GM21528 (cell line): ENCODE results near the gene UBE3C.

ENCODE experiments used
- ATAC-seq: cut with Tn5 transposase; IDR thresholded peaks from one replicate; pipeline ENCODE4 v1.9.1; 2021; ENCODE audit warnings: mild to moderate bottlenecking, moderate library complexity; ENCODE audit not compliant: unreplicated experiment, low FRiP score

Gene UBE3C

DNA sequence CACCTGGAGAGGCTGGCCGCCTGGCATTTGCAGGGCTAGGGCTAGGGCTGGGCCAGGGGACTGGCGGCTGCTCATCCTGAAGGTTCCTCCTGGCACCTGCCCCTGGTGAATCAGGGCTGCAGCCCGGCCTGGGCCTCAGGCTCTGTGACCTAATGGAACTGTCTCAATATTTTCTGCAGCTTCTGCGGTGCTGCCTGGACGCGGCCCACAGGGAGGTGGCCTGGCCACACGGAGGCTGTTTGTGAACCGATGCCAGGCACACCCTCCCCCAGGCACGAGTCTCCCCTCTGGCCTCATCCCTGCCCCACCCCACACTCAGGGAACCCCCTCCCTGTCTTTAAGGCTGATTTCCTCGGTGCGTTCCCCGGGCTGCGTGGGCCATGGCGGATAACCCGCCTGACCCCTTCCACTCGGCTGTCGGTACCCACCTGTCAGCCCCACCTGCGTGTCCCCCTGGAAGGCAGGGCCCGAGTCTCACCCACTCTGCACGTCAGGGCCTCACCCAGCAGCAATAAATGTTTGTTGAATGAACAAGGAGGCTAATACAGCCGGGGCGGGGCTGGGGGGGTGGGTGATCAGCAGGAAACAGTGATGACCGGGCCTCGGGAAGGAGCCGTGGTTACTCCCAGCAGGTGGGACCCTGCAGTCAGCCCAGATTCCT is 143.5 kb downstream of the UBE3C start:
- ATAC-seq = no peak

DNA sequence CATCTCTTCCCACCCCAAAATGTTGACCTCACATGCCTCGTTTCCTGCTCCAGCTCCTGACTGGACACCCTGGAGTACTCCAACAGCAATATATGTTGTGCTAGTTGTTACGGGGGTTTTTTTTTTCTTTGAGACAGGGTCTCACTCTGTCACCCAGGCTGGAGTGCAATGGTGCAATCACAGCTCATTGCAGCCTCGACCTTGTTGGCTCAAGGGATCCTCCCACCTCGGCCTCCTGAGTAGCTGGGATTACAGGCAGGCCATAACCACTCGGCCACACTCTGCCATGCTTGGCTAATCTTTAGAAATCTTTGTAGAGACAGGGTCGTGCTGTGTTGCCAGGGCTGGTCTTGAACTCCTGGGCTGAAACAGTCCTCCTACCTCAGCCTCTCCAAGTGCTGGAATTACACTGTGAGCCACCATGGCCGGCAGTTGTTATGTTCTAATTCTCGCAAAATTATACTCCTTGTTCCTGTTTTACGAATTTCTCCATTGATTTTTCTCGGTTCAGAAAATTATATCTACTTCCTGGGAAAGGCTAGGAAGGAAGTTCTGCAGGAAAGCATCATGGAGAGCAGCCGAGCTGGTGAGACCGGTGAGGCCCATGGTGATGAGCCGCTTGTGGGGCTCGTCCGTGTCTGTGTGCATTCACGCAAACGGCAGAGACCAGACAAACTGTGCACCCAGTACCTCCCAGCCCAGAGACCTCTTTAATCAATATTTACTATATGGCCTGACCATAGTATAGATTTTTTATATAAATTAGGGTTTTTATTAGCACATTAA is 145.7 kb downstream of the UBE3C start:
- ATAC-seq = no peak

DNA sequence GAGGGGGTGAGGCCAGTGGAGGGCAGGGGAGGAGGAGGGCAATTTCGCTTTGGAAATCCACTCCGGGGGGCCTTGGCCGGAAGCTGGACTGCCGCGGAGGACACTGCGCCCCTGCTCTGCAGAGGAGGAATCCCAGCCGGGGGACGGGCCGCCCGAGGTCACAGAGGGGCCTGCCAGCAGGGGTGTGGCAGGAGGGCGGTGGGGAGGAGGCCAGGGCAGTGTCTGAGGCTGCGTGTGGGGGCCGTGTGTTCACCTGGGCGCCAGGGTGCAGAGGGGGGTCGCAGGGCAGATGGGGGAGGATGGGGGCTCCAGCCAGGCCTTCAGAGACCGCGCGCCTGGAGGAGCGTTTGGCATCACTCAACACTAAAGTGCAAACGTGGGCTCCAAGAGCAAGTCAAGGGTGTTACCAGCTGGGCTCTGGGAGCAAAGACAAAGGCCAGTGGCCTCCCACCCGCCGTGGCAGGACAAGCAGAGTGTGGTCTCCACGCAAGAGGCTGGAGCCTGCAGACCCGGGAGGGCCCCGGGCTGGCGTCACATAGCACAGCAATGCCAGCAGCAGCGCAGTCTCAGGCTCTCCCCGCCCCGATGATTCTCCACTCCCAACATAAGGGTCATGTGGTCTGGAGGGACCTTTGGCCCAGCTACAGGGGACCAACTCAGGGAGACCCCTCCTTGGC is 152.8 kb downstream of the UBE3C start:
- ATAC-seq = no peak

DNA sequence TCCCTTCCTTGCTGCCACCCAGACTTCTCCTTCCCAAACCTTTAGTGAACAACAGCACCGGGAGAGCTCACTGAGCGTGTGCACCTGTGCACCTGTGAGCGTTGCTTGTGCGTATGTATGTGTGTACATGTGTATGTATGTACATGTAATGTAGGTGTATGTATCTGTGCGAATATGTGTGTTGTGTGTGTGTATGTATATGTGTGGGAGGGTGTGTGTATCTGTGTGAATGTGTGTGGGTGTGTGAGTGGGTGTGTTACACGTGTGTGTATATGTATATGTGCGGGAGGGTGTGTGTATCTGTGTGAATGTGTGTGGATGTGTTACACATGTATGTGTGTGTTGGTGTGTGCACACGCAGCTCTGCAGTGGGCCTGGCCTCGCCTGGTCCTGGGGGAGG is 153.5 kb downstream of the UBE3C start:
- ATAC-seq = no peak

DNA sequence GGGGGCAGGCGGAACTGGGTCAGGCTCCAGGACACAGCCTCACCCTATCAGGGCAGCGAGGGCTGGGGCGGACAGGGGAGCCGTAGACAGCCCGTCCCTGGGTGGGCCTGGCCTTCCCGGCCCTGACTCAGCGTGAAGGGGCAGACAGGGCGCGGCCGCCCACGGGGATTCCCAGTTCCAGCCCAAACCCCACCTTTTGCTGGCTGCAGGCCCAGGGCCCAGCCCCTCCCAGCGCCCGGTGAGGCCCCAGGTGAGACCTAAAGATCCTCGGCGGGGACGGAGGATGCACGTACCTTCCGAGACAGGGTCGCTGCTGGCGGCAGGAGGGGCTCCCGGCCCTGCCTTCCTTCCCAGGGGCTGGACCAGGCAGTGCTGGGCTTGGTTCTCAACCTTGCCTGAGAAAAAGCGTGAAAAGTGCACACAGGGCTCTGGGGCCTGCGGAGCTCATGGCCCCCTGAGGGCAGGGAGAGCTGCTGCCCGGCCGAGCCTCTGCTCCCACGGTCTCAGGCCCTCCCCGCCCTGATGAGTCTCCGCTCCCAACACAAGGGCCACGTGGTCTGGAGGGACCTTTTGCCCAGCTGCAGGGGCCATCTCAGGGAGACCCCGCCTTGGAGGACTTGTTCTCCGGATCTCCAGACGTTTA is 154.2 kb downstream of the UBE3C start:
- ATAC-seq = no peak

DNA sequence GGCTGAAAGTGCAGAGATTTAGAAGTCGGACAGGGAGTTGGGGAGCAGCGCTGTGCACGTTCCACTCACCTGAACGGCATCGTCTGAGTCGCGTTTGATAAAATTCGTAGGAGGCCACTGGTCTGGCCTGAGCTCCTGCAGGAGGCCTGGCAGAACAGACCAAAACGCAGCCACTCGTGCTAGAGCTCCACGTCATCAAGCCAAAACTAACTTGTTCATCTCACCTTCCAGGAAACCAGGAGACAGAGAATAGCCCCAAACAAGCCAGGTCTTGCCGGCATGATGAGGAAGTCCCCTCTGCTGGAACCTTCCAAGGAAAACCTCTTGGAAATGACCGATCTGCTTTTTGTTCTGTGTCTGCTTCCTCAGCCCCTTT is 154.7 kb downstream of the UBE3C start:
- ATAC-seq = no peak

DNA sequence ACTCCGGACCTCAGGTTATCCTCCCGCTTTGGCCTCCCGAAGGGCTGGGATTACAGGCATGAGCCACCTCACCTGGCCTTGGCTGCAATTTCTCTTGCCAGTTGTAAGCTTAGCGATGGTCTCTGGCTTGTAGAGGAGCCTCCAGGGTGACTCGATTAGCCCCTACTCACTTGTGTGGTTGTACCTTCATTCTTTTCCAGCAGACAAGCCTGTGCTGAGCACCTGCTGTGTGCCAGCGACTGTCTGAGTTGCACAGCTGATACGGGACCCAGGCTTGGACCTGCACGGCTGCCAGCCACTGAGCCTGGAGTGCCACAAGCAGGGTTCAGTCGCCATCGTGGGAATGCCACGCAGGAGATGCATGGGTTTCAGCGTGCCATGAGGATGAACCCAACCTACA is 156.0 kb downstream of the UBE3C start:
- no peak for ATAC-seq

DNA sequence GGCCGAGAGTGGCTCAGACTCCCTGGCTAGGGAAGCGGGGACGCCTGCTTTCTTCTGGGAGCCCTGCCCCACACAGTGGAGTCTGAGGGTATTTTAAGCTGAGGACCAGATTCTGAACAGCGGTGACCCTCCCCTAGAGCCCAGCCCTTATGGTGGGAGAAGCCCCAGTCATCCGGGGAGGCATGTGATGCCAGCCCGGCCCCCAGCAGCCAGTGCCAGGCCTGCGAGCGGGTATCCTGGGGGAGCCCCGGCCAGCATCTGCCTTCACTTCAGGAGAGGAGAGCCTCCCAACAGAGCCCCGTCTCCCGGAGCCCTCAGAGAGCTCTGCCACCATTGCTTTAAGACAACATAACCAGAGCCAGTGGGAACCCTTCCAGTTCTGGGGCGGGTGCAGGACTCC is 156.6 kb downstream of the UBE3C start:
- ATAC-seq = no peak

DNA sequence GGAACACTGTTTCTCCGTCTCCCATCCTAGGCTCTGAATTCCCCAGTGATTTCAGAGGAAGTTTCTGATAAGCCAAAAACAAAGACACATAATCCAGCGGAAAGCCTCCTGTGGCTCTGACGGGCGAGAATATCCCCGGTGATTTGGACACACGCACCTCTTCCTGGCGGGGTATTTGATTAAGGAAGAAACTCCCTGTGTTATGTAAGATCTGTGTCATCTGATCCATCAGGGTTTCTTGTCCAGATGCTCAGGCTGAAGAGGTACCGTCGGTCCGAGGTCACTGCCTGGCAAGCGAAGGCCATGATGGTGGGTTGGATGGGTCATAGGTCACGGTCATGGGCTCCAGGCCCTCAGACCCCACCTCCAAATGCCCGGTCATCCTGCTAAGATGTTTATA is 158.5 kb downstream of the UBE3C start:
- no peak for ATAC-seq

DNA sequence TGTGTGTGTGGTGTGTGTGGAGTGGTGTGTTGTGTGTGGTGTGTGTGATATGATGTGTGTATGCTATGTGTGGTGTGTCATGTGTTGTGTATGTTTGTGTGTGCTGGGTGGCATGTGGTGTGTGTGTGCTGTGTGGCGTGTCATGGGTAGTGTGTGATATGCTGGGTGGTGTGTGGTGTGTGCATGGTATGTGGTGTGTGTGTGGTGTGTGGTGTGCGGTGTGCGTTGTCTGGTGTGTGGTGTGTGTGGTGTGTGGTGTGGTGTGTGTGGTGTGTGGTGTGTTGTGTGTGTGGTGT is 160.5 kb downstream of the UBE3C start:
- ATAC-seq = no peak

DNA sequence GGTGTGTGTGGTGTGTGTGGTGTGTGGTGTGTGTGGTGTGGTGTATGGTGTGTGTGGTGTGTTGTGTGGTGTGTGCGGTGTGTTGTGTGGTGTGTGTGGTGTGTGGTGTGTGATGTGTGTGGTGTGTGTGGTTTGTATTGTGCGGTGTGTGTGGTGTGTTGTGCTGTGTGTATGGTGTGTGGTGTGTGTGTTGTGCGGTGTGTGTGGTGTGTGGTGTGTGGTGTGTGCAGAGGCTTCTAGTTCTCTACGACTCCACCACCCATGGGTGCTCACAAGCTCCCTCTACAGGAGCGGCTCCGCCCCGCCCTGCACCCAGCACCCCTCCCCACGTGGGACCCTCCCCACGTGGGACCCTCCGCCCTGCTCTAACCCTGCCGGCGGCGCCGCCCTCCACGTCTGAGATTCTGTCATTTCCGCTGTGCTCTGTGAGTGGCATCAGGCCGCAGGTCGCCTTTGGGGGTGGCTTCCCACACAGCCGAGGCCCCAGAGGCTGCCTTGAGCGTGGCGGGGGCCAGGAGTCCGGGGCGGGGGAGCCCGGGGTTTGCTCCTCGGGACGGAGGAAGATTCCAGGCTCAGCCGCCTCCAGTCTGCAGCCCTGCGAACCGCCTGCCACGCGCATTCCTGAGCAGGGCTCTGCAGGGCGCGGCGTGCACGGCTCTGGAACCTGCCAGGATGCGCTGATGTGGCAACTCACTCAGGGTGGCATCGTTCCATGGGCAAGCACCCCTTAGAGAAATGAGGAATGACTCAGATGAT is 161.1 kb downstream of the UBE3C start:
- ATAC-seq = no peak

DNA sequence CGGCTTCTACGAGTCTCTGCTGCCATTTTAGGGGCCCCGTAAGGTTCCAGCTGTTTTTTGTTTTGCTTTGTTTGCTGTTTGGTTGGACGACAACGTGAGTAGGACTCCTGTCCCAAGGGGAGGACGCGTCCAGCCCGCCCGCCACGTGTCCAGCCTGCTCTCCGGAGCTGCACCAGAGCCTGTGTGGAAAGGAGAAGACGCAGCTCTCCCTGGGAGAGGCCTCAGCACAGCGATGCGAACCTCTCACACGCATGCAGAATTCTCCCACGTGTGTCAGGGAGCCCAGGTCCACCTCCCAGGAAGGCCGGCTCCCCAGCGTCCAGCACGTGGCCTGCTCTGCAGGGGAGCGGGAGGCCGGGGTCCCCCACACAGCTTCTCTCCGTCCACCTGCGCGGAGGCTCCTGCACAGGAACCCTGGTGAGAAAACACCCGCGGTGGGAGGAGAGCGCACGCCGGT is 161.7 kb downstream of the UBE3C start:
- no peak for ATAC-seq

DNA sequence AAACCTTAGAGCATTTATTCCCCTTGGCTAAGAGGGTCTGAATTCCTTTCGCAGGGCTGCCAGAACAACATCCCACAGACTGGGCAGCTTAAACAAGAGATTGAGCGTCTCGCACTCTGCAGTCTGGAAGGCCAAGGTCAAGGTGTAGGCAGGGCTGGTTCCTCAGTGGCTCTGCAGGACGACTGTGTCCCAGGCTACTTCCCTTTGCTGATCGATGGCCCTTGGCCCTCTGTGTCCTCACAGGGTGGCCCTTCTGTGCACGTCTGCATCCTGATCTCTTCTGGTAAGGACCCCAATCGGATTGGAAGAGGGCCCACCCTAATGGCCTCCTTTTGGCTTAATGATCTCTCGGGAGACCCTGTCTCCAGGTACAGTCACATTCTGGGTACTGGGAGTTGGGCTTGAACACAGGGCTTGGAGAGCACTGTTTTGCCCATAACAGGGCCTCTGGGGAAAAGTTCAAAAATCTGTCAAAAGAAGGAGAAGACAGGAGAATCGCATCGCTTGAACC is 162.9 kb downstream of the UBE3C start:
- no peak for ATAC-seq

DNA sequence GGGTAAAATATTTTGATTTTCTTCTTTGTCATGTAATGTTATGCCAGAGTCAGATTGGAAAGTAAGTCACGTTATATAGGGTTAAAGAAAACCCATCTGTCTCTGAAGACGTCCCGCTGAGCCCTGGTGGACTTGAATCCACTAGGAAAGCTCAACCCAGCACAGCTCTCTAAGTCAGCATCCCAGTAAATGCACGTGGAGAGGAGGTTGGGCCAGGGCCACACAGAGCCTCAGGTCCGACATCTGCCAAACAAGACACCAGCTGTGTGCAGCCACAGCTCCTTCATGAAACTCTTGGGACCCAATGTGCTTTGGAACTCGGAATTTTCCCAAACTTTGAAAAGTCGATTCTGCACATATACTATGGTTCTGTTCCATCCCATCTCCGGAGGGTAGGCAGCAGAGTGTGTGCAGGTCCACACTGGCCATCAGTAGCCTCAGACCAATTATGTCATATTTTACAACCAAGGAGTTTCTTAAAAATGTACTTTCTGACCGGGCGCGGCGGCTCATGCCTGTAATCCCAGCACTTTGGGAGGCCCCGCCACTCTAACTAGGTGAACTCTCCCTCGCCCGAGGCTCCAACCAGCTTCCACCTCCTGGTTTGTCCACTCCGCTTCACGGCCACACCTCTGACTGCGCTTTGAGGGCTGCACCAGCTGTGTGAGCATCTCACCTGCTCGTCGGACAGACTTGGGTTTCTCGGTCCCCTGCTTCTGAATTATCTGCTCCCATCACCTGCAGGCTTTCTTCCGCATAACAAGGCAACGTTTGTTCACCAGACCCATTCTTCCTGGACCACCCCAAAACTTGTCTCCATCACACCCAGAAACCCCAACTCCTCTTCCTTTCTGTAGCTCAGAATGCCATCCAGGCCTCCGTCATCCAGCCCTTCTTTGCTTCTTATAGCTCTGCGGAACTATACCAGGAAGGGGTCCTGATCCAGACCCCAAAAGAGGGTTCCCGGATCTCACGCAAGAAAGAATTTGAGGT is 168.4 kb downstream of the UBE3C start:
- ATAC-seq = no peak

DNA sequence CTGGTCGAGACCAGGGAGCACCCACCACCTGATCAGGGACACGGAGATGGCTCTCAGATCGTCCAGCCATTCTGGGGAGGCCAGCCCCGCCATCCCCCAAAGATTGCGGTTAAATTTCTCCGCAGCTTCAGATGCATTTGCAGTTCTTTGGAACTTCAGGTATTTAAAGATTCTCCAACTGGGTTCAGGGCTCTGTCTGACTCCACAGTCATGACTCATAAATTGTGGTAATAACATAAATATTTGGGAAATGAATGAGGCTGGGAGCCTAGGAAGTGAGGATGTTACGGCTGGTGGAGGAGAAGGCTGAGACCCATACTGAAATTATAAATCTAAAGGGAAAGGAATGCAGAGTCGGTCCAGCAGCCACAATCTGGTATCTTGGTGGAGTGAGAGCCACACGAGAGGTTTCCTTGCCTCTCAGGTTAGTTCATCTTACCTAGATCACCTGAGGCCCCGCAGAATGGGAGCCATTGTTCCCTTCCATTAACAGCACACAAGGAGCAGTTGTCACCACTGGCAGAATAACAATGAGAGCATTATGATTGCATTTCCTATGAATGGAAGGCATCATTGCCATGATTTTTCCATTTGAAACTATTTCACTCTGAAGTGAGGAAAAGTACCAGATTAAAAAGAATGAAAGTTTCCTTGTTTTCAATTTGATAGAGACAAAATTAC is 171.4 kb downstream of the UBE3C start:
- no peak for ATAC-seq

DNA sequence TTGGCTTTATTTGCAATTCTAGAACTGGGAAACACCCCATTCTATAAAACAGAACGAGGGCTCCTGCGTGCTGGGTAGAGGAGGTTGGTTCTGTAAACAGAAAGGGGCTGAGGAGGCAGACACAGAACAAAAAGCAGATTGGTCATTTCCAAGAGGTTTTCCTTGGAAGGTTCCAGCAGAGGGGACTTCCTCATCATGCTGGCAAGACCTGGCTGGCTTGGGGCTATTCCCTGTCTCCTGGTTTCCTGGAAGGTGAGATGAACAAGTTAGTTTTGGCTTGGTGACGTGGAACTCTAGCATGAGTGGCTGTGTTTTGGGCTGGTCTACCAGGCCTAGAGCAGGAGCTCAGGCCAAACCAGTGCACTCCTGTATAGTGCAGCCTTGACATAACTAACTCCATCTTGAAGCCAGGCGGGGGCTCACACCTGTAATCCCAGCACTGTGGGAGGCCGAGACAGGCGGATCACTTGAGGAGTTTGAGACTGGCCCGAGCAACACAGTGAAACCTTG is 172.0 kb downstream of the UBE3C start:
- no peak for ATAC-seq

DNA sequence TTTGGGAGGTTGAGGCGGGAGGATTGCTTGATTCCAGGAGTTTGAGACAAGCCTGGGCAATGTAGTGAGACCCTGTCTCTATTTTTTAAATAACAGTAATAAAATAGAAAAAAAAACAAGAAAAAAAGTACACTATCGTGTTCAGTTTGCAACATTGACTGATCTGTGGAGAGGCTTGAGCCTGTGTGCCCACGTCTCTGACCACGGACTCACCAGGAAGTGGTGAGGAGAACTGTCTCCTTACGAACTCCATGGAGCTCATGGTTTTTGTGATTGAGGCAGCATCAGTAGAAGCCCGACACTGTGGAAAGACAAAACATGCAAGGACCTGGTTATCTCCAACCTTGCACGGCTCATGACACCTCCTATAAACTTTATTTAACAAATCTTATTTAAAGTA is 174.2 kb downstream of the UBE3C start:
- no peak for ATAC-seq

DNA sequence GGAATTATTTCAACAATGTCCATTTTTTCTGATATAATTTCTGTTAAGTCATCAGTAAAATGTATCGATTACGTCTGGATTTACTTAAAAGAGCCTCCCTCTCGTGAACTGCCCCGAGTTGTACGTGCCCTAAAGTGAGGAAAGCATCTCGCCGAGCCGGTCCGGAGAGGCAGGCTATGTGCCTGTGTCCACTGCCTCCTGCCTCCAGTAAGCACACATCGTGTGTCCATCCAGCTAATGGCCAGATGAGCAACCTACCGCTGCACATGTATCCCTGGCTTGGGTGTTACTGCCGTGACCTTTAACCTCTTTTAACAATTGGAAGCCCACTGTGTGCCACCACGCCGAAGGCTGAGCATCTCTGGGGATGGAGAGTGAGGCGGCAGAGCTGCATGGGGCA is 174.9 kb downstream of the UBE3C start:
- no peak for ATAC-seq
